GM21576 (cell line): ENCODE results near the gene CALML6.
A peak's percentile ranks its signal among the peaks of the same experiment; 100 is the strongest.

Source experiments
- ATAC-seq: cut with Tn5 transposase; IDR thresholded peaks from one replicate; pipeline ENCODE4 v1.9.1; 2021; ENCODE audit warnings: mild to moderate bottlenecking, moderate library complexity; ENCODE audit not compliant: unreplicated experiment

The CALML6 gene

GRCh38 chr1:1910651-1911331, 4.3 kb upstream of the CALML6 start:
- ATAC-seq, result no peak

- ATAC-seq, result no peak
These were observed 3.6 kb upstream of the CALML6 start for GRCh38 chr1:1911350-1912041.

- no peak for ATAC-seq
These were observed 724 bp upstream of the CALML6 start for GRCh38 chr1:1914101-1914970.

GRCh38 chr1:1915911-1916840, 1.1 kb downstream of the CALML6 start:
- no peak for ATAC-seq

GRCh38 chr1:1916851-1917251, 1.8 kb downstream of the CALML6 start:
- no peak for ATAC-seq

GRCh38 chr1:1917304-1917976, 2.4 kb downstream of the CALML6 start:
- no peak for ATAC-seq

GRCh38 chr1:1917995-1918900, 3.2 kb downstream of the CALML6 start:
- ATAC-seq, result no peak

GRCh38 chr1:1918901-1919303, 3.8 kb downstream of the CALML6 start, which contains the start of gene TMEM52:
TSS of gene TMEM52 (minus strand) at chr1:1919279. CDS start at chr1:1919265, 14 bp downstream.
- peak; percentile 16 for ATAC-seq

GRCh38 chr1:1919304-1920056, 4.4 kb downstream of the CALML6 start:
- peak; percentile 80 for ATAC-seq

GRCh38 chr1:1920057-1920607, 5.1 kb downstream of the CALML6 start:
- ATAC-seq, result no peak

GRCh38 chr1:1920608-1921458, 5.8 kb downstream of the CALML6 start:
- ATAC-seq, result no peak

- ATAC-seq, result no peak
These were observed 6.4 kb downstream of the CALML6 start for GRCh38 chr1:1921459-1921862.

- ATAC-seq, result no peak
These were observed 7.0 kb downstream of the CALML6 start for GRCh38 chr1:1921901-1922701.

GRCh38 chr1:1922702-1922955, 7.6 kb downstream of the CALML6 start:
- no peak for ATAC-seq

- no peak for ATAC-seq
These were observed 8.1 kb downstream of the CALML6 start for GRCh38 chr1:1922956-1923833.
